ENCODE measurements around the gene KRAS.

Gene KRAS

DNA sequence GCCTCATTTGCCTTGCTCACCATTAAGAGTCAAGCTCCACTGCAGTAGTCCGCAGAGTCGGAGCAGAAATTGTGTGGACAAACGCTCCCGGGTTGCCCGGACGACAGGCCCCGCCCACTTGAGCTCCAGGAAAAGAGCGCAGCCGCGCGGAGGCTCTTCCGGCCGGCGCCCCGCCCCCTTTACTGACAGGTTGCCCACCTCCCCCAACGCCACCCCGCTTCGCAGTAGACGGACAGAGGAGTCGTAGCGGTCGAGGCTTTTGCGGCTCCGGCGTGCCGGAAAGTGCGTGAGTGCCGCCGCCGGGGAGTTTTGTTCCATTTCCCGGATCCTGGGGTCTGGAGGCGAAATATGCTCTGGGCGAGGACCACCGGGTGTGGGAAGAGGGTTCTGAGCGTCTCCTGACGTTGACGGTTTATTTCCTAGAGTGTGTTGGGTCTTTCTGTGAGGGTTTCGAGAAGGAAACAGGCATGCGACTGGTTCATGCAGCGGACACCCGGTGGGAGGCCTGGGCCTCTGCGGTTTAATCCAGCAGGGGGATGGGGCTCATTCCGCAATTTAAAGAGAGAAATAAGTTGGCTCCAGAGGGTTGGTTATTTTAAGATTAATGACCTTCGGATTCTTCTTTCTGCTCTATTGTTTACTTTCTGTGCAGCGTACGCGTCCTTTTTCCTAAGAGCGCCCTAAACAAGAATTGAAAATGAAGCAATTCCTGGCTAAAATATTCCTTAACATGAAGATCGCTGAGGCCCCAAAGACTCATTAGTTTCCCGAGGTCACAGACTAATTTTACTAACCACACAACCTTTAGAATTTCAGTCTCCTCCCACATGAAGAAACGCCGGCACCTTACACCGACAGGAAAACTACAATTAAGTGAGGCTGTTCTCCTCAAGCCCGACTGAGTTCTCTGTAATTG lies 55.4 kb downstream of the KRAS start, which contains the start of the genes DNAI7 and ETFRF1:
Gene DNAI7, minus strand, starts transcription at position 105 of the 916 bp plus-strand sequence. Its CDS starts 82 bp downstream, at position 23.
Gene ETFRF1, plus strand, starts transcription at position 182 of the 916 bp plus-strand sequence. CDS start 8,720 bp downstream, outside the sequence.
- peak; percentile 95 to 97 for DNase-seq (ENCODE audit: low read depth in 2 of 2)

- DNase-seq (ENCODE audit: low read depth in 2 of 2): no peak
Observed at GRCh38 chr12:25194722-25195055, 56.0 kb downstream of the KRAS start.

GRCh38 chr12:25194214-25194613 lies 56.5 kb downstream of the KRAS start:
- DNase-seq (ENCODE audit: low read depth in 2 of 2): no peak

DNA sequence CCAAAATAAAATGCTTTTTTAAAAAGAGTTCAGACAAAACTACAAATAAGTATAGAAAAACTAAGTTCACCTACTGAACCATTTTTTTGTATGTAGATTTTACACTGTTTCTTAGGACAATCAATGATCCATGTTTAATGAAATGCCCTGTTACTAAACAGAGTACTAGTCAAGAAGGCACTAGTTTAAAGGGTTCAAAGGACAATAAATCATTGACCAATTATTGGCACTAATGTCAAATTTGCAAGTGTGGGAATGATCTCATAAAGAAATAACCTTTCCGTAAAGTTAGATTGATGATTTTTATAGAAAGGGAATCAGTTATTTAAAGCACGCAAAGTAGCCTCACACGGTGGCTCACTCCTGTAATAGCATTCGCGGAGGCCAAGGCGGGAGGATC lies 59.9 kb downstream of the KRAS start:
- no peak for DNase-seq (ENCODE audit: low read depth in 2 of 2)

- no peak for DNase-seq (ENCODE audit: low read depth in 2 of 2)
Observed at GRCh38 chr12:25189656-25190055, 61.1 kb downstream of the KRAS start.

DNA sequence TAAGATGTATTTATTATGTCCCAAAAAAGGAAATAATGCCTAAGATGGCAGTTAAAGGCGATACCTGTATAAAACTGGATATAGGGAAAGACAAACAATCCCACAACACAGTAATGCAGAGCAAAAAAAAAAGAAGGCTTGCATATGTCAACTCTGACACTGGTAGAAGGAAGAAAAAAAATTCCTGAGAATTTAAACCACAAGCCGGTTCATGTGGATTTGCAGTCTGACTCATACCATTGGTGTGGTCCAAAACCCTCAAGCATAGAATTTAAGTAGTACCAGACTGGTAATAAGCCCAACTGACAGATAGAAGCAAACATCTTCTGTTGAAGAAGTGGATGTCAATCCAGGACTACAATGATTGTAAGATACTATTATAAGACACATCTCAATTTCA lies 62.9 kb downstream of the KRAS start:
- no peak for DNase-seq (ENCODE audit: low read depth in 2 of 2)

GRCh38 chr12:25186788-25187402 lies 63.8 kb downstream of the KRAS start:
- no peak for DNase-seq (ENCODE audit: low read depth in 2 of 2)

DNA sequence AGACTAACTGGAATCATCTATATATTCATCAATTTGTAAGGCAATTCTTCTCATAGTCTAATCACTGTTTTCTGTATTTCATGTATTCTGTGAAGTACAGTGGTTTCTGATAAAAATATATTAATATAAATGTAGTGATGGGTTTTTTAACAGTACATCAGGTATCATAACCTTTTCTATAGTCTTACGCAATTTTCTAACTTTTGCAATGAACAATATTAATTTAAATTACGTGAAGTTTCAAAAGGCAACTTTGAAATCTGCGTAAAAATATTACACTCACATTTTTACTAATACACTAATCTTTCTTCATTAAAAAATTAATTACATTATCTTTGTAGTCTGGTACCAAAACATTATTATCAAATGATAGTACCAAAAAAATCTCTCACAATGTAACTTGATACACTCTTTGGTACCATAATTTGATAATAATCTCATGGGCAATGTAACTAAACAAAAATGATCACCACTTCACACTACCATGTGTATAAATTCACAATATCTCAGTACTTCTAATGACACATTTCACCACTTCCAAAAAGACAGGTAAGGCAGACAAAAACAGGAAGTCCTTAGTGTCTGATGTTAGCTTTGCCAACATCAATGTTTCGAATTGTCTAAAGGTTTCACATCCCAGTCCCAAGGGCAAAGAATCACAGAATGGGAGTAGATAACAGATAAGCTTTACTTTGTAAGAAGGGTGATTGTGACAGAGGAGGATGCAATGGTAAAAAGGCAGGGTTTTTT lies 64.5 kb downstream of the KRAS start:
- no peak for DNase-seq (ENCODE audit: low read depth in 2 of 2)

GRCh38 chr12:25184132-25184531 lies 66.6 kb downstream of the KRAS start:
- DNase-seq (ENCODE audit: low read depth in 2 of 2): no peak

- no peak for DNase-seq (ENCODE audit: low read depth in 2 of 2)
Observed at GRCh38 chr12:25182765-25183164, 68.0 kb downstream of the KRAS start.

- no peak for DNase-seq (ENCODE audit: low read depth in 2 of 2)
Observed at GRCh38 chr12:25162866-25163265, 87.9 kb downstream of the KRAS start.

DNA sequence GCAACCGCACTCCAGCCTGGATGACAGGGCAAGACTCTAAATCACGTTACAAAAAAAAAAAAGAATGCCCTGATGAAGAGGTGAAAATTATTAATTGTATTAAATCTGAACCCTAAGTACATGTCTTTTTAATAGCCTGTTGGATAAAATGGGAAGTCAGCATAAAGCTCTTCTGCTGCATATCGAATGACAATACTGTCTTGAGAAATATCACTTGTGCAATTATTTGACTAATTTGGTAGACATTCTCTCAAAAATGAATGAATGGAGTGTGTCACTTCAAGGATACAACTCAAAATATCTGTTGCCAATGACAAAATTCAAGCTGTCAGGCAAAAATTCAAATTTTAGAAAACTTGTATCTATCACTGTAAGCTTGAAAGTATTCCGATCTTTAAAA lies 94.7 kb downstream of the KRAS start:
- DNase-seq (ENCODE audit: low read depth in 2 of 2): no peak

DNA sequence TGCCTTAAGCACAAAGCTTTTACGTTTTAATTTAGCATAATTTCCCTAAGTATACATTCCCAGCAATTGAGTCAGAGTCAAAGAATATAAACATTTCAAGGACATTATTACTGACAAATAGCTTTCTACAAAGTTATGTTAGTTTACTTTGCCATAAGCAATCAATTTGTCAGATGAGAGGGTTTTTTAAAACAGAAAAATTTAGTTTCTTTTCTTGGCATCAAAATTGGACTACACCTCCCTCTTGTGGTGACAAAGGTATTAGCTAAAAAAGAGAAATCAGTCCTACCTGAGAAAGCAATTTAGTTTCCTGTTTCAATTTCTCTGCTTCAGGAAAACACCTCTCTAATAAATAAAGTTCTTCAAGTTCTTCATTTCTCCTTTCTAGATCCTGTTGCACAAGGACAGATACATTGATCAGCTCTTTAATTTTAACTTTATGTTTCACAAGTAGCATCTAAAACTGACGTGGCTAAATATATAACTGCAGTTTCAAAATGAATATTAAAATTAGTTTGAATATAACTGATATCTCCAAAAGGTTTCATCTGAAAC lies 95.6 kb downstream of the KRAS start:
- DNase-seq (ENCODE audit: low read depth in 2 of 2): no peak
